AML-193 (cell line): ENCODE results near the gene PID1.

Source experiments
- DNase-seq, 2 experiments: peaks; one replicate each; lab custom pipeline; 2025; lab: John Stamatoyannopoulos, UW

PID1 gene

DNA sequence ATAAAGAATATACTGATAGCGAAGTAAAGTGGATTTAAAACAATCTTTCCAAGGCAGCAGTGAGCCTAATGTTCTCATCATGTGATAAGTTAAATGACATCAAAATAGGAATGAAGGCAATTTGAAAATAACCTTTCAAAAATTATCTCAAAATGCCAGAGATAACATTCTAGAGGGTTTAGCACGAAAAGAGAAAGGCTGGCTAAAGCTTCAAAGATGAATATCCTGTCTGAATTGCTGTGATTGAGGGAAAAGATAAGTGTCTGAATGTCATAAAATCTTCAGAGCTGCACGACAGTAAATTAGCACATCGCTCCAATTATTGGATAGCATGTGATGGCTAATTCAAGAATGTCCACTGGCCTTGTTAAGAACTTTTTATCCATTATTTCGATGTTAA is 159.3 kb downstream of the PID1 start:
- DNase-seq: no peak

DNA sequence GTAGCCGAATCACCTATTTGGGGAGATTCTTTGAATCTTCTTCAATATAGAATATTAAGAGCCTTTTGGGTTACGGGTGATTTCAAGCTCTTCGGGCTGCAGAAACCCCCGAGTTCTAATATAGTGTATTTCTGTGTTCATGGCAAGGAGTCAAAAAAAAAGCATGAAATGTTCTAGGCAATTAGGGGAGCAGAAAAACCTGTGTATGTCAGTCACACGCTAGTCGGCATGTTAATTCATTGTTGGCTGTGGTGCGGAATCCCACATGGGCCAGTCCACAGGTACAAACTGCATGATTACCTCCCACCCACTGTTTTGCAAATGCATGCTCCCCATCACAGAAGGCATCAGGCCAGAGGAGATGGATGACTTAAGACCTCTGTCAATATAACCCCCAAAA is 161.9 kb downstream of the PID1 start:
- no peak for DNase-seq

GRCh38 chr2:229107601-229108000 is 163.5 kb downstream of the PID1 start:
- DNase-seq: no peak

GRCh38 chr2:229104974-229105387 is 166.1 kb downstream of the PID1 start:
- DNase-seq: no peak

DNA sequence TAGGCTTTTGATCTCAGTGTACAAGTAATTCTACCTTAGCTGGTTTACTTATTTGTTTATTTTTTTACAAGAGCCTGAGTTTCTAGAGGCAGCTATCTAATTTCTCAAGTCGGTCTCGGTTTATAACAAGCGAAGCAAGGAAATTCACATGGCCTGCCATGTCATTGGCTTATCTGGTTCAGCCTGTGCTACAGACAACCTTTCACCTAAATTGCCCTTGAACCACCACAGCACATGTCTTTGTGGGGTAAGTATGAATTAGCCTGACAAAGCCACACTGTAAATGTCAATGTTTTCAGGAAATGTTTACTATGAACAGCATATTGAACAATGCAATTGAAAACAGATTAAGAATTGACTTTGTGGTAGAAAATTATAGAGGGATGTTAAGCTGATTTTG is 167.1 kb downstream of the PID1 start:
- no peak for DNase-seq

DNA sequence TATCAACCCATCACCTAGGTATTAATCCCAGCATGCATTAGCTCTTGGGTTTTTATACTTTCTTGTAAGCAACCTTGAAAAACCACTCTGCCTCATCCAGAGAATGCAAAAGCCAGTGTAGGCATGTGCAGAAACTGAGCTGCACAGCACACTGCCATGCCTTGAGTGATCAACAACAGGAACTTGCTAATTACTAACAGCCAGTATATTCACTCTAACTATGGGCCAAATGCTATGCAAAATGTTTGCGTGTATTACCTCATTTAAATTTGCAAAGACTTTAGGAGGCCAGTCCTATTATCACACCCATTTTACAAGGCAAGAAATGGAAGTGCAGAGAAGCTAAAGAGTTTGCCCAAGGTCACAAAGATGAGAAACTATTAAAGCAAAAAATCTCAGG is 169.8 kb downstream of the PID1 start:
- DNase-seq: no peak

- no peak for DNase-seq
Measured at GRCh38 chr2:229099231-229099630, 171.9 kb downstream of the PID1 start.

GRCh38 chr2:229098801-229099200 is 172.3 kb downstream of the PID1 start:
- no peak for DNase-seq

DNA sequence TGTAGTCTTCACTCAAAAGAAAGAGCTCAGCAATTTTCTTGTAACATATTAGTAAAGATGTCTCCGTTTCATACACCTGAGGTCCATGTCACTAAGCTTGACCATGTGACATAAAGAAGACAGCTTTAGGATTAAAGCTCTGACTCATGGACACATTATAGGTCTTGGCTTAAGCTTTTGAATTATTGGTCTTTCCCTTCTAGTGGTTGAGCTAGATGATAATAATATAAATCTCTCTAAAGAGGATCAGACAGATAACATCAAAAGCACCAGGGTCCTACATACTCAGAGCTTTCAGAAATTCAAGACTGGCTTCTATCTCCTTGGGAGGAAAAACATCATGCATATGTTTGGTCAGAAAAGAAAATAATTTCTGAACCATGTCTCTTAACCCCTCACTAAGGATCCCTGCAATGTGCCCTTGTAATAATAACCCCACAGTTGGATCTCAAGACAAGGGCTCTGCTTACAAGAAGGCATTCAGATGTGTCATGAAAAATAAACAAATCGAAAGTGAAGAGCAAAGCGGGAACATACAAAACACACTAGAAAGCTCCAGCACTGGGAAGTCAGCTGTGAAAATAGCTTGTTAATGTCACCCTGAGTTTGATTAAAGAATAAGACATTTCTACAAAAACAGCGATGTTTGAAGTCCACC is 174.5 kb downstream of the PID1 start:
- DNase-seq: no peak

- no peak for DNase-seq
Measured at GRCh38 chr2:229095472-229095871, 175.6 kb downstream of the PID1 start.

GRCh38 chr2:229090225-229090624 is 180.9 kb downstream of the PID1 start:
- no peak for DNase-seq

- no peak for DNase-seq
Measured at GRCh38 chr2:229089776-229090175, 181.3 kb downstream of the PID1 start.

GRCh38 chr2:229088966-229089700 is 182.0 kb downstream of the PID1 start:
- no peak for DNase-seq

DNA sequence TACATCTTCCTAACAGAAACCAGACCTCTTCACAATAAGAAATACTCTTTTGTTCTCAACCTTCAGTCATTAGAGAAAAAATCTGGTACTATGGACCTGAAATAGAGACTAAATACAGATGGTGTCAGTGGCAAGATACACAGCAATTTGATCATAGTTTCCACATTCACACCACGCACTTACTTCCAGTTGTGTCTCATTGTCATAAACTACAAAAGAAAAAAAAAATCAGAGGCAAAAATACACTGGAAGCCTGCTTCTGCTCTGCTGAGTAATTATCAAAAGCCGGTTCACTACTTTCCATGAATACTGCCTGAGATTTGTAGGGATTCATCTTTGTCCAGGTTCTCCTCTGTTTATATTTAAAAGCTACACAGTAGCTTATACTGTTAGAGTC is 182.6 kb downstream of the PID1 start:
- no peak for DNase-seq

GRCh38 chr2:229087843-229088516 is 183.1 kb downstream of the PID1 start:
- DNase-seq: no peak

- no peak for DNase-seq
Measured at GRCh38 chr2:229087267-229087666, 183.8 kb downstream of the PID1 start.

GRCh38 chr2:229085439-229085838 is 185.6 kb downstream of the PID1 start:
- no peak for DNase-seq

GRCh38 chr2:229084447-229084846 is 186.6 kb downstream of the PID1 start:
- DNase-seq: no peak

- no peak for DNase-seq
Measured at GRCh38 chr2:229083606-229084340, 187.3 kb downstream of the PID1 start.

DNA sequence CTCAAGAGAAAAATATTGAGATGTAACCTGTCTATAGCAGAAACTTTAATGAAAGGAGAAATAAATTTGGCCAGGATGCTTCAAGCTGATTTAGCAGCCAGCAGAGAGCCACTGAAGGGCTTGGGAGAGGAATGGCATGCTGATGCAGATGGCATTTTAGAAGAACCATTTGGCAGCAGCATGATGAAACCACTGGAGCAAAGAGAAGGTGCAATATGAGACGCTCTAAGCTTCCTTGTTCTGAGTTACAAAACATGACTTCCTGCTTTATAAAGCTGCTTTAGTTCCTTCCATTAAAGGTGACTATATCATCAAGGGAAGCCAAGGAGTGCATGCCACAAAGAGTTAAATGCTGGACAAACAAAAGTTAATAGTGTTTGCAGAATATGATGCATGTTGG is 189.7 kb downstream of the PID1 start:
- peak; percentile 19 to 31 for DNase-seq

DNA sequence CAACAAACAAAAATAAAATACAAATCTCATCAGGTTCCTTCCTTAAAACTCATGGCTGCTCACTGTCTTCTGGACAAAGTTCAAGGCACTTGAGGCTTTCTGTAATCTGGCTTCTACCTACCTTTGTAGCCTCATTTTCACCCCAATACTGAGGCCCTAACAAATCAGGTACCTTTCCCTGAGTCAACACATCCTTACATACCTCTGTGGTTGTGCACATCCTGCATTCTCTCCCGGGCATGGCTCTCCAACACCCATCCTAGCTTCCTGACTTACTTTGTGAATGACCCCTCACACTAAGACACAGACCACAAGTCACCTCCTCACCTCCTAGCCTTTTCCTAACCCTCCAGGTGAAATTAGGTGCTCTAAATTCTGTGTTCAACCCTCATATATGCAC is 190.9 kb downstream of the PID1 start:
- no peak for DNase-seq

DNA sequence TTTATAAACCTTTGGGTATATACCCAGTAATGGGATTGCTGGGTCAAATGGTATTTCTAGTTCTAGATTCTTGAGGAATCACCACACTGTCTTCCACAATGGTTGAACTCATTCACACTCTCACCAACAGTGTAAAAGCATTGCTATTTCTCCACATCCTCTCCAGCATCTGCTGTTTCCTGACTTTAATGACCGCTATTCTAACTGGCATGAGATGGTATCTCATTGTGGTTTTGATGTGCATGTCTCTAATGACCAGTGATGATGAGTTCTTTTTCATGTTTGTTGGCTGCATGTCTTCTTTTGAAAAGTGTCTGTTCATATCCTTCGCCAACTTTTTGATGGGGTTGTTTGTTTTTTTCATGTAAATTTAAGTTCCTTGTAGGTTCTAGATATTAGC is 194.2 kb downstream of the PID1 start:
- DNase-seq: peak; percentile 4 to 18

GRCh38 chr2:229073935-229074334 is 197.2 kb downstream of the PID1 start:
- no peak for DNase-seq
